K562 (cell line): ENCODE data around the gene KIAA0825. TPM values are rescaled to one million over a fixed set of nuclear protein-coding genes. Genes with fewer than 3 reads are reported as not detected.

Source experiments
- ATAC-seq: fragments of 200-7000 bp; cut with Tn5 transposase; 3 replicates; pipeline ENCODE4 v1.9.1; 2020; ENCODE audit warnings: moderate library complexity
- BruUV-seq: library from RNA; stranded (reverse); fragments of 400-500 nt; replicated peaks from 2 replicates; lab custom pipeline; 2021; lab: Mats Ljungman, UMichigan
- CTCF ChIA-PET: fragments of 300-600 bp; formaldehyde crosslinking; extraction: SDS; loops from one replicate; lab custom pipeline; 2021; ENCODE audit warnings: low intra/inter-chr PET ratio; lab: Yijun Ruan, JAX
- POLR2A ChIA-PET: fragments of 300-600, 350-650 bp; sonication (Branson Sonifier 250); formaldehyde crosslinking; extraction: SDS; loops from one replicate; lab custom pipeline; 2021; ENCODE audit warnings: antibody characterized with exemption, inconsistent platforms; lab: Yijun Ruan, JAX
- DNase-seq, 4 experiments: peaks; one replicate each; pipeline versions ENCODE4 v3.0.0 to v3.0.0-alpha.2; 2011 to 2018; ENCODE audit warnings: low spot score in 3 of 4, mixed read lengths in 3 of 4; ENCODE audit errors: extremely low read depth in 1 of 4
- FAIRE-seq: peaks from 2 replicates; lab custom pipeline; 2011; peaks lifted over from hg19 to GRCh38; lab: Jason Lieb, UNC
- H2AFZ ChIP-seq: 2 replicates; pipeline ENCODE4 v1.6.0; 2011; ENCODE audit warnings: low read depth, low read length, control low read depth, inconsistent platforms
- H3K27ac ChIP-seq: fragments of 200-600 bp; 3 replicates; pipeline ENCODE4 v1.8.0; 2011; ENCODE audit warnings: low read depth, mild to moderate bottlenecking, control low read depth, inconsistent platforms, low read length, moderate library complexity, mixed read lengths; ENCODE audit errors: extremely low read depth
- H3K27me3 ChIP-seq, 2 experiments: fragments of 300-600 bp in 1 of 2; 2 replicates in 1 of 2; 3 replicates in 1 of 2; pipeline versions ENCODE4 v1.6.0 to v1.8.0; 2011; ENCODE audit warnings: inconsistent platforms in 2 of 2, low read length in 2 of 2, mild to moderate bottlenecking in 1 of 2, mixed read lengths in 1 of 2, moderate library complexity in 1 of 2; ENCODE audit not compliant: control insufficient read depth in 2 of 2, insufficient read depth in 2 of 2
- H3K36me3 ChIP-seq: fragments of 300-600 bp; 3 replicates; pipeline ENCODE4 v1.8.0; 2011; ENCODE audit warnings: mild to moderate bottlenecking, low read length, inconsistent platforms; ENCODE audit not compliant: control insufficient read depth, insufficient read depth
- H3K4me1 ChIP-seq, 2 experiments: fragments of 200-600 bp in 1 of 2; replicated peaks in 1 of 2; 2 replicates in 1 of 2; 3 replicates in 1 of 2; pipeline versions ENCODE4 v1.5.1 to v1.8.0; 2011; ENCODE audit warnings: inconsistent platforms in 2 of 2, low read length in 2 of 2, mild to moderate bottlenecking in 1 of 2, mixed read lengths in 1 of 2, moderate library complexity in 1 of 2; ENCODE audit not compliant: control insufficient read depth in 2 of 2, insufficient read depth in 2 of 2
- H3K4me2 ChIP-seq: 2 replicates; pipeline ENCODE4 v1.6.1; 2011; ENCODE audit warnings: low read length, control low read depth, inconsistent platforms, mixed read lengths; ENCODE audit not compliant: insufficient read depth
- H3K4me3 ChIP-seq: fragments of 200-600 bp; sonication (generic), shearing (Covaris generic); 2 replicates; pipeline ENCODE4 v1.5.1; 2016; ENCODE audit warnings: control low read depth, inconsistent platforms
- H3K79me2 ChIP-seq: fragments of 200-600 bp; 3 replicates; pipeline ENCODE4 v1.8.0; 2011; ENCODE audit warnings: low read length, inconsistent platforms; ENCODE audit not compliant: control insufficient read depth, insufficient read depth
- H3K9ac ChIP-seq, 2 experiments: 2 replicates each; pipeline versions ENCODE4 v1.6.0 to v1.6.1; 2011; ENCODE audit warnings: low read depth in 2 of 2, low read length in 2 of 2, control low read depth in 1 of 2, inconsistent platforms in 1 of 2, mild to moderate bottlenecking in 1 of 2, mixed read lengths in 1 of 2; ENCODE audit not compliant: insufficient read depth in 1 of 2
- H3K9me1 ChIP-seq: one replicate; pipeline ENCODE4 v1.6.0; 2011; ENCODE audit warnings: inconsistent platforms, mild to moderate bottlenecking, low read length, moderate library complexity; ENCODE audit not compliant: control insufficient read depth, insufficient read depth
- H3K9me3 ChIP-seq: replicated peaks from 2 replicates; pipeline ENCODE4 v1.5.1; 2011; ENCODE audit warnings: low read depth, low read length, inconsistent platforms; ENCODE audit not compliant: control insufficient read depth, insufficient read depth
- H4K20me1 ChIP-seq: replicated peaks from 2 replicates; pipeline ENCODE4 v1.6.1; 2011; ENCODE audit warnings: low read length, inconsistent platforms, mixed read lengths; ENCODE audit not compliant: control insufficient read depth, insufficient read depth
- ARHGAP35 ChIP-seq: fragments of 450-650 bp; IDR thresholded peaks from 2 replicates; pipeline ENCODE4 v1.6.1; 2018; ENCODE audit not compliant: partially characterized antibody
- CEBPB ChIP-seq: fragments of 450-650 bp; IDR thresholded peaks from 2 replicates; pipeline ENCODE4 v1.6.1; 2016; ENCODE audit warnings: missing genetic modification characterization, missing compliant biosample characterization
- CEBPG ChIP-seq, 3 experiments: fragments of 200-800 bp in 1 of 3; sonication (Bioruptor generic) in 1 of 3; sonication (generic) in 1 of 3; formaldehyde crosslinking in 1 of 3; IDR thresholded peaks in 2 of 3; conservative IDR thresholded peaks in 1 of 3; 2 replicates each; pipeline versions ENCODE4 v1.6.1 to v1.8.0; 2016 to 2022; ENCODE audit warnings: missing compliant biosample characterization in 2 of 3, missing genetic modification characterization in 2 of 3, mild to moderate bottlenecking in 1 of 3, missing genetic modification reagents in 1 of 3
- DMBX1 ChIP-seq: fragments of 250-450 bp; sonication (Bioruptor Pico); IDR thresholded peaks from 2 replicates; pipeline ENCODE4 v1.8.0; 2022; ENCODE audit warnings: inconsistent platforms, mild to moderate bottlenecking, moderate library complexity, borderline replicate concordance
- JUN ChIP-seq, 2 experiments: sonication (generic) in 1 of 2; formaldehyde crosslinking in 1 of 2; IDR thresholded peaks; 2 replicates each; pipeline versions ENCODE4 v1.6.1 to v1.8.0; 2012 to 2022; ENCODE audit warnings: borderline replicate concordance in 2 of 2, mild to moderate bottlenecking in 2 of 2, improper control_type of control experiment in 1 of 2, low read depth in 1 of 2, low read length in 1 of 2, missing genetic modification reagents in 1 of 2
- WGBS: fragments of 100-300 bp; shearing (Covaris generic); methylation state at CpG from one replicate; pipeline ENCODE4 v1.1.6; 2016; ENCODE audit warnings: low coverage, mixed read lengths; ENCODE audit not compliant: insufficient coverage; ENCODE audit errors: missing lambda C conversion rate; 5-methylcytosine and 5-hydroxymethylcytosine counted together
- in situ Hi-C: fragments of 300-500 bp; cut with MboI; formaldehyde crosslinking; loops from 4 replicates; pipeline ENCODE4 v1.15.0; 2018; ENCODE audit warnings: inconsistent platforms, mixed read lengths
- intact Hi-C: fragments of 100-400 bp; cut with micrococcal nuclease; formaldehyde crosslinking; loops from 2 replicates; pipeline ENCODE4 v1.14.2; 2022
- polyA plus RNA-seq, 8 experiments: library from polyadenylated mRNA; depleted of rRNA in 4 of 8; stranded (reverse) in 5 of 8; unstranded in 3 of 8; fragments of >200 nt; fragmentation: Nextera tagmentation in 2 of 8; fragmentation: Illumina TruSeq in 1 of 8; extraction: Ambion mirVana in 2 of 8; extraction: Trizol in 1 of 8; gene quantifications; 2 replicates each; pipeline versions ENCODE4 v1.2.1 to v1.2.3, GENCODE V29; 2011 to 2014; ENCODE audit warnings: inconsistent platforms in 1 of 8, missing spikeins in 1 of 8
- total RNA-seq, 7 experiments: library from RNA; depleted of rRNA in 6 of 7; stranded (reverse); fragments of >200 nt in 6 of 7; fragmentation: Illumina TruSeq in 2 of 7; extraction: Trizol in 2 of 7; gene quantifications; 2 replicates each; pipeline versions ENCODE4 v1.2.1 to v1.2.3, GENCODE V29; 2011 to 2021; ENCODE audit warnings: low replicate concordance in 1 of 7

Gene KIAA0825
- total and polyA plus RNA-seq, 9 of the 15 experiments (the other 6 are each of a cell fraction or from before 2014, with no cell fraction given): 0.05 to 0.36 (median 0.16) TPM; not detected in 1

DNA sequence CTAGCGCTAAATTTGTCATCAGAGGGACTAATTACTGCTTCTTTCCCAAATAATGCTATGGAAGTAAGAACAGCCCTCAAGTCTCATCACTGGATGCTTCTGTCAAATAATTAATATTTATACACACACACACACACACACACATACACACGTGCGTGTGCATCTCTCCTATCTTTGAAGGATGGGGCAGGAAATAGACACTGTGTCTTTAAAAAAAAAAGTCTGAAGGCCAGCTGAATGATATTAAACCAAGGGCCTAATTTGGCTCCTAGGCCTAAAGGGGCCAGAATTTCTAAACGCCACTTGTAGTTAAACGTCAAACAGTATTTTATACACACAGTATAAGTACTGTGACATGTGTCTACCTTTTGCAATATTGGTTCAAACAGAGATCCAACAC is 3.4 kb upstream of the KIAA0825 start (continued):
- TF ChIP-seq JUN (IDR thresholded peaks at IDR 0.05; ENCODE audit: borderline replicate concordance, low read depth, low read length) (no peak), JUN (CRISPR knock-in tag; IDR thresholded peaks at IDR 0.05; ENCODE audit: borderline replicate concordance) (no peak)

DNA sequence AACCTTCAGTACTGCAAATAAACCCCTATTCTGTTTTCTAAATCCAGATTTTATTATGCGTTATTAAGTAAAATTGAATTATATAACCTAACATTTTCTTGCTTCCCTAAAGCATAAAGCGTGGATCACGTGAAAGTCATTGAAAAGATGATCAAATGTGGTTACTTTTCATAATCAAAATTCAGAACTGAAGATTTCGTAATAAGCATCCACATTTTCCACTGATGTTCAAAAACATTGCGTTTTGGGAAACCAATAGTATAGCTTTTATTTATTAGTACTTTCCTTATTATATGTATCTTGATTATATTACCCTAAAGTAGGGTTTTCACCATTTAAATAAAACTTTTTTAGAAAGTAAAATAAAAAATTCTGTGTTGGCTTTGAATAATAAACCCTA is 1.9 kb upstream of the KIAA0825 start:
- in situ Hi-C loops: no loop called here
- CTCF ChIA-PET: no interaction called here
- Histone ChIP-seq H3K9ac (no peak overlapping the region), H3K9me3 (no peaks in the 10 kb centered on the region), H3K36me3 (no peaks in the 10 kb centered on the region; the same call in 2 of the 3 replicates), H3K4me3 (no peak overlapping the region; the same call in 1 of the 2 replicates), H3K27ac (no peak overlapping the region), H3K27me3 (no peaks in the 10 kb centered on the region), H2AFZ (no peak overlapping the region), H3K79me2 (peaks cover 62% of the 10 kb centered on the region), H3K9me1 (no peaks in the 10 kb centered on the region), H4K20me1 (no peaks in the 10 kb centered on the region), H3K4me1 (peaks cover 3 to 4% of the 10 kb centered on the region in 2 experiments; a peak in 1 of 5 replicates), H3K4me2 (peak overlapping the region; percentile 90; the same call in 1 of the 2 replicates)
- intact Hi-C loops: no loop called here
- POLR2A ChIA-PET: no interaction called here
- no peak for TF ChIP-seq ARHGAP35
- no peak for TF ChIP-seq CEBPG (CRISPR knock-in tag; IDR thresholded peaks at IDR 0.05)
- TF ChIP-seq CEBPG (tag; conservative IDR thresholded peaks at IDR 0.05 in 1 of 2, IDR thresholded peaks at IDR 0.05 in 1 of 2): peak in 1 of 2 experiments; percentile 70; a peak in 2 of 4 replicates
- no peak for TF ChIP-seq DMBX1 (CRISPR knock-in tag)
- TF ChIP-seq CEBPB (tag): peak; percentile 75
- WGBS: 72% methylated on average over 5 of the region's 5 CpGs
- BruUV-seq: no TSS peak
- FAIRE-seq: no peak
- no peak for ATAC-seq
- DNase-seq: no peak
